T-helper 9 cell (primary cell): ENCODE results near the gene PDPK1.
"Not testable (repeated sequence)": the region's sequence is repeated elsewhere in the genome, so short reads cannot be mapped to it uniquely, and the experiment has no call there.

Source experiments
- DNase-seq: peaks from one replicate; pipeline ENCODE4 v3.0.0-alpha.2; 2020

The PDPK1 gene

GRCh38 chr16:2550283-2550878, 12.6 kb downstream of the PDPK1 start:
- DNase-seq, result not testable (repeated sequence)

- DNase-seq, result not testable (repeated sequence)
These were observed 13.6 kb downstream of the PDPK1 start for GRCh38 chr16:2551420-2551889.

GRCh38 chr16:2554709-2555425, 17.0 kb downstream of the PDPK1 start:
- not testable (repeated sequence) for DNase-seq

GRCh38 chr16:2557150-2557549, 19.3 kb downstream of the PDPK1 start:
- DNase-seq, result not testable (repeated sequence)

GRCh38 chr16:2560131-2560797, 22.4 kb downstream of the PDPK1 start:
- DNase-seq, result not testable (repeated sequence)

- peak; percentile 36 for DNase-seq
These were observed 22.9 kb downstream of the PDPK1 start for GRCh38 chr16:2560798-2561133.

GRCh38 chr16:2567506-2567905, 29.7 kb downstream of the PDPK1 start:
- not testable (repeated sequence) for DNase-seq

GRCh38 chr16:2568573-2568972, 30.8 kb downstream of the PDPK1 start:
- not testable (repeated sequence) for DNase-seq

GRCh38 chr16:2572704-2573103, 34.9 kb downstream of the PDPK1 start:
- DNase-seq, result not testable (repeated sequence)

GRCh38 chr16:2575839-2576238, 38.0 kb downstream of the PDPK1 start:
- not testable (repeated sequence) for DNase-seq

GRCh38 chr16:2577044-2577443, 39.2 kb downstream of the PDPK1 start:
- not testable (repeated sequence) for DNase-seq

GRCh38 chr16:2578905-2579304, 41.1 kb downstream of the PDPK1 start:
- not testable (repeated sequence) for DNase-seq

GRCh38 chr16:2580143-2580542, 42.3 kb downstream of the PDPK1 start:
- DNase-seq, result not testable (repeated sequence)

- DNase-seq, result not testable (repeated sequence)
These were observed 43.0 kb downstream of the PDPK1 start for GRCh38 chr16:2580818-2581217.

- no peak for DNase-seq
These were observed 47.2 kb downstream of the PDPK1 start for GRCh38 chr16:2584729-2585650.

- no peak for DNase-seq
These were observed 47.8 kb downstream of the PDPK1 start for GRCh38 chr16:2585651-2586081.

- DNase-seq, result no peak
These were observed 48.4 kb downstream of the PDPK1 start for GRCh38 chr16:2586241-2586640.

- DNase-seq, result no peak
These were observed 49.2 kb downstream of the PDPK1 start for GRCh38 chr16:2586901-2587480.

GRCh38 chr16:2587891-2588565, 50.2 kb downstream of the PDPK1 start:
- no peak for DNase-seq

GRCh38 chr16:2591476-2592240, 53.8 kb downstream of the PDPK1 start:
- no peak for DNase-seq

GRCh38 chr16:2592786-2593185, 55.0 kb downstream of the PDPK1 start:
- no peak for DNase-seq
